Loucy (cell line): Measurements from ENCODE around the gene GATD1.

ENCODE experiments used
- H2AFZ ChIP-seq: fragments of 200-600 bp; sonication (generic); 2 replicates; pipeline ENCODE4 v1.6.0; 2016; ENCODE audit warnings: antibody characterized with exemption, mild to moderate bottlenecking, low read length, moderate library complexity
- H3F3A ChIP-seq: fragments of 200-600 bp; 2 replicates; pipeline ENCODE4 v1.6.0; 2016; ENCODE audit warnings: antibody characterized with exemption, low read depth, mild to moderate bottlenecking
- H3K27me3 ChIP-seq: fragments of 200-600 bp; sonication (generic); 2 replicates; pipeline ENCODE4 v1.6.1; 2014; ENCODE audit warnings: low read length, mild to moderate bottlenecking; ENCODE audit not compliant: insufficient read depth, poor library complexity, severe bottlenecking
- H3K36me3 ChIP-seq: fragments of 200-600 bp; sonication (generic); 2 replicates; pipeline ENCODE4 v1.6.1; 2016; ENCODE audit warnings: low read length; ENCODE audit not compliant: insufficient read depth
- H3K4me1 ChIP-seq: fragments of 200-600 bp; sonication (generic); 2 replicates; pipeline ENCODE4 v1.5.1; 2014; ENCODE audit warnings: low read length, mild to moderate bottlenecking; ENCODE audit not compliant: insufficient read depth, poor library complexity, severe bottlenecking
- H3K4me2 ChIP-seq: fragments of 200-600 bp; sonication (generic); 2 replicates; pipeline ENCODE4 v1.6.0; 2014; ENCODE audit warnings: antibody characterized with exemption, low read length, low read depth, mild to moderate bottlenecking; ENCODE audit not compliant: poor library complexity, severe bottlenecking
- H3K4me3 ChIP-seq: fragments of 200-600 bp; sonication (generic); 2 replicates; pipeline ENCODE4 v1.5.1; 2014; ENCODE audit warnings: low read length, mild to moderate bottlenecking, mixed read lengths; ENCODE audit not compliant: poor library complexity, severe bottlenecking
- H3K79me2 ChIP-seq: fragments of 200-600 bp; sonication (generic); 2 replicates; pipeline ENCODE4 v1.6.1; 2014; ENCODE audit warnings: low read length; ENCODE audit not compliant: insufficient read depth
- H3K9ac ChIP-seq: fragments of 200-600 bp; sonication (generic); 2 replicates; pipeline ENCODE4 v1.6.0; 2014; ENCODE audit warnings: mild to moderate bottlenecking, low read depth, low read length, moderate library complexity; ENCODE audit not compliant: poor library complexity, severe bottlenecking
- H3K9me2 ChIP-seq: fragments of 200-600 bp; sonication (generic); replicated peaks from 2 replicates; pipeline ENCODE4 v1.6.1; 2016; ENCODE audit warnings: low read depth, low read length, mixed read lengths
- H3K9me3 ChIP-seq: fragments of 200-600 bp; sonication (generic); 2 replicates; pipeline ENCODE4 v1.6.1; 2014; ENCODE audit warnings: mild to moderate bottlenecking, antibody characterized with exemption, low read length, low read depth; ENCODE audit not compliant: insufficient read depth
- H4K20me1 ChIP-seq: fragments of 200-600 bp; sonication (generic); 2 replicates; pipeline ENCODE4 v1.6.0; 2014; ENCODE audit warnings: antibody characterized with exemption, low read length, mild to moderate bottlenecking; ENCODE audit not compliant: insufficient read depth, poor library complexity, severe bottlenecking
- CTCF ChIP-seq: fragments of 200-600 bp; sonication (generic); conservative IDR thresholded peaks from 2 replicates; pipeline ENCODE4 v1.5.1; 2014; ENCODE audit warnings: mild to moderate bottlenecking, antibody characterized with exemption, low read length
- EZH2phosphoT487 ChIP-seq: fragments of 200-600 bp; IDR thresholded peaks from 2 replicates; pipeline ENCODE4 v1.6.1; 2018; ENCODE audit warnings: antibody characterized with exemption, mild to moderate bottlenecking, moderate library complexity, borderline replicate concordance

The GATD1 gene

GRCh38 chr11:823441-824291, 46.4 kb upstream of the GATD1 start:
- H3K9ac ChIP-seq, result no peak overlapping the region
- H3F3A ChIP-seq, result no peaks in the 10 kb centered on the region
- H3K36me3 ChIP-seq, result no peaks in the 10 kb centered on the region
- H3K9me2 ChIP-seq, result no peaks in the 10 kb centered on the region
- peaks cover 27% of the 10 kb centered on the region for H4K20me1 ChIP-seq
- no peak overlapping the region for H3K4me3 ChIP-seq
- TF ChIP-seq EZH2phosphoT487 (no peak), CTCF (no peak)
- peaks cover 39% of the 10 kb centered on the region for H3K4me1 ChIP-seq
- no peaks in the 10 kb centered on the region for H3K9me3 ChIP-seq
- H3K4me2 ChIP-seq, result no peak overlapping the region
- H3K27me3 ChIP-seq, result no peaks in the 10 kb centered on the region
- peaks cover 30% of the 10 kb centered on the region for H3K79me2 ChIP-seq
- H2AFZ ChIP-seq, result no peak overlapping the region

GRCh38 chr11:821512-822371, 44.5 kb upstream of the GATD1 start:
- peak overlapping the region; percentile 89 for H3K4me3 ChIP-seq
- peak overlapping the region; percentile 97 for H3K4me2 ChIP-seq
- no peaks in the 10 kb centered on the region for H3K27me3 ChIP-seq

More at GRCh38 chr11:821512-822371, 44.5 kb upstream of the GATD1 start:
- peaks cover 27% of the 10 kb centered on the region for H4K20me1 ChIP-seq
- TF ChIP-seq CTCF (no peak), EZH2phosphoT487 (no peak)
- H3K9ac ChIP-seq, result peak overlapping the region; percentile 81
- H3F3A ChIP-seq, result no peaks in the 10 kb centered on the region
- no peaks in the 10 kb centered on the region for H3K9me2 ChIP-seq
- no peaks in the 10 kb centered on the region for H3K9me3 ChIP-seq
- H3K4me1 ChIP-seq, result peaks cover 29% of the 10 kb centered on the region
- H2AFZ ChIP-seq, result no peak overlapping the region
- H3K36me3 ChIP-seq, result no peaks in the 10 kb centered on the region
- peaks cover 24% of the 10 kb centered on the region for H3K79me2 ChIP-seq
